Brain microvascular endothelial cell (primary cell): ENCODE measurements around the gene SLC35B1.

ENCODE experiments used
- DNase-seq: peaks from one replicate; pipeline ENCODE4 v3.0.0-alpha.2; 2020
- H3K27ac ChIP-seq: fragments of 250-450 bp; sonication (Bioruptor Pico); 2 replicates; pipeline ENCODE4 v1.5.1; 2020; ENCODE audit warnings: mild to moderate bottlenecking, moderate library complexity
- H3K27me3 ChIP-seq: fragments of 250-450 bp; sonication (Bioruptor Pico); replicated peaks from 2 replicates; pipeline ENCODE4 v1.5.1; 2020; ENCODE audit warnings: mild to moderate bottlenecking
- H3K36me3 ChIP-seq: fragments of 250-450 bp; sonication (Bioruptor Pico); replicated peaks from 2 replicates; pipeline ENCODE4 v1.5.1; 2020; ENCODE audit warnings: mild to moderate bottlenecking
- H3K4me3 ChIP-seq: 2 replicates; pipeline ENCODE4 v1.5.1; 2011; ENCODE audit warnings: low read depth, mild to moderate bottlenecking, control low read depth, low read length, moderate library complexity
- in situ Hi-C: cut with HindIII; loops from 2 replicates; pipeline ENCODE4 v1.10.0; 2017; ENCODE audit warnings: low sequenced_read_pairs, low pct_ligation_motif_present
- TF ChIP-seq, protein P1 (sequence below): IDR thresholded peaks from 2 replicates; pipeline ENCODE4 v1.5.1; 2011; ENCODE audit warnings: low read depth, mild to moderate bottlenecking, moderate library complexity, low read length, control low read depth, inconsistent platforms; ENCODE audit errors: missing control alignments

Gene SLC35B1, protein sequence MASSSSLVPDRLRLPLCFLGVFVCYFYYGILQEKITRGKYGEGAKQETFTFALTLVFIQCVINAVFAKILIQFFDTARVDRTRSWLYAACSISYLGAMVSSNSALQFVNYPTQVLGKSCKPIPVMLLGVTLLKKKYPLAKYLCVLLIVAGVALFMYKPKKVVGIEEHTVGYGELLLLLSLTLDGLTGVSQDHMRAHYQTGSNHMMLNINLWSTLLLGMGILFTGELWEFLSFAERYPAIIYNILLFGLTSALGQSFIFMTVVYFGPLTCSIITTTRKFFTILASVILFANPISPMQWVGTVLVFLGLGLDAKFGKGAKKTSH

DNA sequence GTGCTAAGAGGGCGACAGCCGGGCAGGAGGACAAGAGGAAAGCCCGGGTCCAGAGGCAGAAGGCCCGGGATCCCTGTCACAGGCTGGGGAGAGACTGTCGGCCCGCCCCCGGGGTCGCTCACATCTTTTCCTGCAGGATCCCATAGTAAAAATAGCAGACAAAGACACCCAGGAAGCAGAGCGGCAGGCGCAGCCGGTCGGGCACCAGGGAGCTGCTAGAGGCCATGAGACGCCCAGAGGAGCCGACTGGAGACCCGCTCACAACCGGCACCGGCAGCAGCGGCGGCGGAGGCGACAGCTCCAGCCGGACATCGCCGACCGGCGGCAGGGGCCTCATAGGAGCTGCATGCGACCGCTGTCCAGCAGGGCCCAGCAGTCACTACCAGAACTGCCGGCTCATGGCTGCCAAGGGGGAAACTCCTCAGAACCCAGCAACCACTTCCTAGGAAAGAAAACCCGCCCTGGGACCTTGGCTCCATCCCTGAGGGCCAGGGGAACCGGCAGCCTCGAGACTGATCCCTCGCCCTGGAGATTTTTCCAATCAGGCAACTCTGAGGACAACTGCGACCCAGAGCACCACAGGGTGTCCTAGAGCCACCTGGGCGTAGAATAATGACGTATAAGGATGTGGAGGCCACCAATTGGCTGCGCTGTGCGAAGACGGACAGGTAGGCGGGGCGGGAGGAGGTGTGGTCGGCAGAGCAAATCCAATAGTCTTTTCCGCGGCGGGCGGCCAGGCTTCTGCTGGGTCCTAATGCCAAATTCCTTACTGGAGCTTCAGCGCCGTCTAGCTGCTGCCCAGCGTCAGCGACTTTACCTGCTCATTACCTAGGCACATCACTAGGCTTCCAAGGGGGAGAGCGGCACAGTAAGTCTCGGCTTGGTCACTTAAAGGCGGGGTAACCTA lies at the start of gene SLC35B1:
SLC35B1 (minus strand) TSS at position 357 of the 907 bp plus-strand sequence; CDS start at position 226, 131 bp downstream.
- TF ChIP-seq, protein P1, sequence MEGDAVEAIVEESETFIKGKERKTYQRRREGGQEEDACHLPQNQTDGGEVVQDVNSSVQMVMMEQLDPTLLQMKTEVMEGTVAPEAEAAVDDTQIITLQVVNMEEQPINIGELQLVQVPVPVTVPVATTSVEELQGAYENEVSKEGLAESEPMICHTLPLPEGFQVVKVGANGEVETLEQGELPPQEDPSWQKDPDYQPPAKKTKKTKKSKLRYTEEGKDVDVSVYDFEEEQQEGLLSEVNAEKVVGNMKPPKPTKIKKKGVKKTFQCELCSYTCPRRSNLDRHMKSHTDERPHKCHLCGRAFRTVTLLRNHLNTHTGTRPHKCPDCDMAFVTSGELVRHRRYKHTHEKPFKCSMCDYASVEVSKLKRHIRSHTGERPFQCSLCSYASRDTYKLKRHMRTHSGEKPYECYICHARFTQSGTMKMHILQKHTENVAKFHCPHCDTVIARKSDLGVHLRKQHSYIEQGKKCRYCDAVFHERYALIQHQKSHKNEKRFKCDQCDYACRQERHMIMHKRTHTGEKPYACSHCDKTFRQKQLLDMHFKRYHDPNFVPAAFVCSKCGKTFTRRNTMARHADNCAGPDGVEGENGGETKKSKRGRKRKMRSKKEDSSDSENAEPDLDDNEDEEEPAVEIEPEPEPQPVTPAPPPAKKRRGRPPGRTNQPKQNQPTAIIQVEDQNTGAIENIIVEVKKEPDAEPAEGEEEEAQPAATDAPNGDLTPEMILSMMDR: peak; percentile 96
- DNase-seq: peak; percentile 99
- Histone ChIP-seq H3K4me3 (peak within 1 kb of the TSS; percentile 93), H3K27ac (peak within 1 kb of the TSS; percentile 97), H3K27me3 (no peaks in the 10 kb centered on the region), H3K36me3 (peaks cover 25% of the 10 kb centered on the region)
- in situ Hi-C loops: no loop called here

DNA sequence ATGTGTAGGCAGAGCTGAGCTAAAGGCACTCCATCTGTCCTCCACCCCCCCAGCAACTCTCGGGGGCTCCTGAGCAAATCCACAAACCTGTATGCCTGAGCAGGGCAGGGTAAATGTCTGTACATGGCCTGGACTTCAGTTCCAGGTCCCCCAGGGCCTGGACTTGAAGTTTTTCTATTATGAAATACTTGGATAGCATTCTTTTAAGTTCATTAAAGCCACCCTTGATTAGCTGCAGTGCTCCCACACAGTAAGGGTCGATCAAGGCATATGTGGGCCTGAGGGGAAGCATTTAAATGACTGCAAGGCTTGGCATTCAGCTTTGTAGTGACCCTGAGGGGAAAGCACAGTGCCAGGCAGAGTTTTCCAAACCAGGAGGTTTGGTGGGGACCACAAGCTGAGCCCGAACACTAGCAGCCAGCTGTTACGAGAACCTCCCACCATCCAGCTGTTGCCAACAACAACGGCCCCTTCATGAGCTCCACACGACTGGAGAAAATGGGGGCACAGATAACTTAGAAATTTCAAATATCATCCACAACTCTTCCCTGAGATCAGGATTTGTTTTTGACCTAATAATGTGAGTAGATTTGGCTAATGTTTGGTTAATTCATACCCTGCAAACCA lies 49.5 kb upstream of the SLC35B1 start:
- no peak overlapping the region for H3K27ac ChIP-seq
- no peak overlapping the region for H3K4me3 ChIP-seq

DNA sequence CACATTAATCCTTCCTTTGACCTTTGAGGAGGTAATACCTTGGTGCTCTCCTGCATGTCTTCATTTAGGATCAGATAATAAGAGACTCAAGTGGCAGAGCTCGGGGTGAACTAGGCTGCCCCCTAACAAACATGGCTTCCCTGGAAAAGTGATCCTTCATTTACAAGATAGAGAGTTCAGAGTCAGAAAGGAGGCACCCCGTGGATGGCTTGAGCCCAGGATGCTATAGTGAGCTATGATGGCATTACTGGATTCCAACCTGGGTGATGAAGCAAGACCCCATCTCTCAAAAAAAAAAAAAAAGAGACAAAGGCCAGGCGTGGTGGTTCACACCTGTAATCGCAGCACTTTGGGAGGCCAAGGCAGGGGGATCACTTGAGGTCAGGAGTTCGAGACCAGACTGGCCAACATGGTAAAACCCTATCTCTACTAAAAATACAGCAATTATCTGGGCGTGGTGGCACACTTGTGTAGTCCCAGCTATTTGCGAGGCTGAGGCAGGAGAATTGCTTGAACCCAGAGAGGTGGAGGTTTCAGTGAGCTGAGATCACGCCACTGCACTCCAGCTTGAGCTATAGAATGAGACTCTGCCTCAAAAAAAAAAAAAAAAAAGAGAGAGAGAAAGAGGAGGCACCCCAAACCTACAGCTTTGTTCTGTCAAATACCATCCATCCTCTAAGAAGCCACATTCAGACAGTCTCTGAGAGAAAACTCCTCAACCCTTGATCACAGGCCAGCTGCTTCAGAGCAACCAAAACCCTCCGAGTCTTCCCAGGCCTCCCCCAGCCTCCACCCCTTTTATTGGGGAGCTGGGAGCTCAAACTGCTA lies 48.8 kb upstream of the SLC35B1 start:
- Histone ChIP-seq H3K4me3 (no peak overlapping the region), H3K27me3 (no peaks in the 10 kb centered on the region), H3K36me3 (no peaks in the 10 kb centered on the region), H3K27ac (no peak overlapping the region)
- in situ Hi-C loops: no loop called here
- no peak for DNase-seq
- TF ChIP-seq, protein P1: no peak

More for the DNA sequence above, 49.5 kb upstream of the SLC35B1 start:
- in situ Hi-C loops: no loop called here
- TF ChIP-seq, protein P1: no peak
- no peak for DNase-seq
- no peaks in the 10 kb centered on the region for H3K36me3 ChIP-seq
- H3K27me3 ChIP-seq: no peaks in the 10 kb centered on the region

DNA sequence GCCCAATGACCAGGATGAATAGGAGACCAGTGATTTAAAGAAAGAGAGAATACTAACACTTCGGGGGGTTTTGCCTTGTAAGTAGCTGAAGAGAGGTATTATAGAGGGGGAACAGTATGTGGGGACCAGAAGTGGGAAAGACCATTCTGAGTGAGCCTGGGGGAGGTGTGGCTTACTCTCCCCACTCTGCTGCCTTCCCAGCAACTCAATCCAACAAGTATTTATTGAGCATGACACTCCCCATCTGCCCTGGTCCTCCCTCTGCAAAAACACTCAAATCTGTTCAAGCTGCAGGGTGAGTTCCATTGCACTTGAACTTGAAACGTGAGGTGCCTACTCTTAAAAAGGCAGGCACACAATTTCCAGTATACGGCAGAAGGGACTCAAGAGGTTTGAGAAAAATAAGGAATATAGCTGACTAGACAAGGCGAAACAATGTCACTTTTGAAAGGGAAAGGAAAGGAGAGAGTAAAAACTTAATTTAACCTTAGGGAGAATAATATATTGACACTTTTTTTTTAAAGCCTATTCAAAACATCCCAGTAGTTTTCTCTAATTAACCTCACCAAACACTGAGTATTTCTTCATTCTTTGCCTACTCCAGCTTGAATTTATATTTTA lies 48.0 kb upstream of the SLC35B1 start:
- in situ Hi-C loops: no loop called here
- TF ChIP-seq, protein P1: no peak
- H3K27me3 ChIP-seq: no peaks in the 10 kb centered on the region
- no peak for DNase-seq
- no peaks in the 10 kb centered on the region for H3K36me3 ChIP-seq
- H3K4me3 ChIP-seq: no peak overlapping the region
- no peak overlapping the region for H3K27ac ChIP-seq

DNA sequence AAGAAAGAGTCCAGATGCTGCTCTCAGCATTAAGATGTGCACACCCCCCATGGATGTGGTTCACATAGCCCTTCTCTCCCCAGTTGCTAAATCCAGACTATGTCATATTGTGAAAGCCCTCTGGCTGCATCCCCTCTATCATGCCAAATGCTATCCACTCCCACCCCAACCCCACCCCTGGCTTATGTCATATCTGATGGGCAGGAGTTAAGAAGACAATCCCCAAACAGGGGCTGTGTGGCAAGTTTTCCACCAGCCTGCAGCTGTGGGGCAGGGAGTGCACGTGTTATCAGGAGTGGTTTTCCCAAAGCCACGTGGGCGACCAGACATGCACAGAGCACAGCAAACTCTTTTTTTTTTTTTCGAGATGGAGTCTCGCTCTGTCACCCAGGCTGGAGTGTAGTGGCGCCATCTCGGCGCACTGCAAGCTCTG lies 46.2 kb upstream of the SLC35B1 start:
- in situ Hi-C loops: no loop called here
- Histone ChIP-seq H3K27me3 (no peaks in the 10 kb centered on the region), H3K27ac (no peak overlapping the region), H3K4me3 (no peak overlapping the region), H3K36me3 (no peaks in the 10 kb centered on the region)
- TF ChIP-seq, protein P1: no peak
- no peak for DNase-seq
